PFSK-1 (cell line): ENCODE data around the gene MRPS21.

Experiments used
- POLR2AphosphoS5 ChIP-seq: IDR thresholded peaks from 2 replicates; pipeline ENCODE4 v1.6.1; 2012; ENCODE audit warnings: low read depth, mild to moderate bottlenecking, control low read depth, low read length, moderate library complexity
- REST ChIP-seq, 2 experiments: IDR thresholded peaks; 2 replicates each; pipeline versions ENCODE4 v1.6.1 to v1.8.0; 2011 to 2012; ENCODE audit warnings: low read depth in 2 of 2, low read length in 2 of 2, control low read depth in 1 of 2, inconsistent platforms in 1 of 2, mild to moderate bottlenecking in 1 of 2, moderate library complexity in 1 of 2; ENCODE audit not compliant: insufficient read depth in 1 of 2
- SIN3A ChIP-seq: IDR thresholded peaks from 2 replicates; pipeline ENCODE4 v1.6.1; 2012; ENCODE audit warnings: mild to moderate bottlenecking, low read length, moderate library complexity, borderline replicate concordance; ENCODE audit not compliant: insufficient read depth
- TAF1 ChIP-seq: IDR thresholded peaks from 2 replicates; pipeline ENCODE4 v1.6.1; 2012; ENCODE audit warnings: low read length, control low read depth, borderline replicate concordance; ENCODE audit not compliant: insufficient read depth

GRCh38 chr1:150302338-150302737 lies 8.7 kb downstream of the MRPS21 start:
- TF ChIP-seq POLR2AphosphoS5 (no peak), TAF1 (no peak), REST (IDR thresholded peaks at IDR 0.05; ENCODE audit: insufficient read depth in 1 of 2, low read depth in 2 of 2, low read length in 2 of 2) (no peak), SIN3A (no peak)
